Ishikawa (cell line): ENCODE data around the gene GGT1.

ENCODE experiments used
- CEBPB ChIP-seq: IDR thresholded peaks from 2 replicates; pipeline ENCODE4 v1.6.1; 2012
- CREB1 ChIP-seq: IDR thresholded peaks from 2 replicates; pipeline ENCODE4 v1.6.1; 2012; ENCODE audit warnings: low read depth
- EGR1 ChIP-seq: IDR thresholded peaks from 2 replicates; pipeline ENCODE4 v1.6.1; 2012
- EP300 ChIP-seq: IDR thresholded peaks from 2 replicates; pipeline ENCODE4 v1.6.1; 2012; ENCODE audit warnings: borderline replicate concordance
- FOXM1 ChIP-seq: IDR thresholded peaks from 2 replicates; pipeline ENCODE4 v1.6.1; 2012; ENCODE audit warnings: low read depth, borderline replicate concordance
- MAX ChIP-seq: IDR thresholded peaks from 2 replicates; pipeline ENCODE4 v1.6.1; 2012
- NFIC ChIP-seq: IDR thresholded peaks from 2 replicates; pipeline ENCODE4 v1.6.1; 2012
- RAD21 ChIP-seq: IDR thresholded peaks from 2 replicates; pipeline ENCODE4 v1.6.1; 2012; ENCODE audit warnings: low read depth
- TAF1 ChIP-seq: IDR thresholded peaks from 2 replicates; pipeline ENCODE4 v1.6.1; 2012; ENCODE audit warnings: low read depth, mild to moderate bottlenecking
- TCF12 ChIP-seq: IDR thresholded peaks from 2 replicates; pipeline ENCODE4 v1.6.1; 2012; ENCODE audit warnings: low read depth
- TEAD4 ChIP-seq: IDR thresholded peaks from 2 replicates; pipeline ENCODE4 v1.6.1; 2012
- USF1 ChIP-seq: IDR thresholded peaks from 2 replicates; pipeline ENCODE4 v1.6.1; 2012
- YY1 ChIP-seq: IDR thresholded peaks from 2 replicates; pipeline ENCODE4 v1.6.1; 2012; ENCODE audit warnings: low read depth
- ZBTB7A ChIP-seq: IDR thresholded peaks from 2 replicates; pipeline ENCODE4 v1.6.1; 2012; ENCODE audit warnings: low read depth
- TF ChIP-seq, protein P1 (sequence below): IDR thresholded peaks from 2 replicates; pipeline ENCODE4 v1.6.1; 2012; ENCODE audit warnings: low read depth, mild to moderate bottlenecking

The GGT1 gene

GRCh38 chr22:24602847-24603769 is at the start of gene GGT1:
GGT1 (plus strand) TSS chr22:24603193; CDS start chr22:24611082, 7,889 bp downstream.
- TF ChIP-seq NFIC (0 out of 2 replicates have a peak, but pooled peaks have one; percentile 25), MAX (peak; percentile 14; the same call in 1 of the 2 replicates)

- TF ChIP-seq CEBPB = no peak
- no peak for TF ChIP-seq EP300
- TF ChIP-seq ZBTB7A = no peak
Measured at GRCh38 chr22:24553597-24554312, 49.2 kb upstream of the GGT1 start.

DNA sequence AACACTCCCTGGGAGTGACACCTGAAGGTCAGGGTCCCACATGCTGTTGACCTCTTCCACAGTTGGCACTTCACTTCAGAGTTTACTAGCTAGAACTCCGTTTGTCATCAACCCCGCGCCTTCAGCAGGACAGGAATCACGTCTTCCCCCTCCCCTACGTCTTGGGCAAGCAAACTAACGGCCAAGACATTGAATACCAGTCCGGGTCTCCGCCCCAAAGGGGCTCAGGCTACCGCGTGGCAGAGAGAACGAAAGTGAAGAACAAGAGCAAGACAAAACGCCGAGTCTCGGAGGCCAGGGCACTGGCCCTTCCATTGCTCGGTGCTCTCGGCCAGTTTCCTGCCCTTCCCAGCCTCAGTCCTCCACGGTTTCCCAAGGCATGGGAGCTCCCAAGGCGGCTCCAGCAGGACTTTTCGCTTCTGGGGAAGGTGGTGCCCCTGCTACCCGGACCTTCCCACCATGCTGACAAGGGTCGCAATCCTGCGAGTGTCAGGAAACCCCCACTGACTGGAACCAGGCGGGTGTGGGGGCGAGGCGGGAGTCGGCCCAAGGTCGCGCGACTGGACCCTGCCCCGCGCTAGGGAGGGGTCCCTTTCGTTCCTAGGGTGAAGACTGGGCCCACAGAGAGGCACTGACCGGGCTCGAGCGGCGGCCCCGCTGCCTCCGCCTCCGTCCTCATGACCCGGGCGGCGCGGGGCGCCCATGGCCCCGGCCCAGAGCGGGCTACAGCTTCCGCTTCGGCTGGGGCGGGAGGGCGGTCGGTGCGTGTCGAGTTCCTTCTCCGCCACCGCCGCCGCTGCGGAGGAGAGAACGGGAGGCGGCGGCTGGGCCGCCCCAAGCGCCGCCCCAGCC is 48.5 kb upstream of the GGT1 start, which contains the start of gene GUCD1:
TSS of gene GUCD1 (minus strand) at position 826 of the 852 bp plus-strand sequence. CDS start at position 679, 147 bp downstream.
- TF ChIP-seq FOXM1 (no peak), YY1 (0 out of 2 replicates have a peak, but pooled peaks have one; percentile 41), MAX (peak; percentile 41; the same call in 1 of the 2 replicates), TAF1 (peak; percentile 29; the same call in 1 of the 2 replicates)

DNA sequence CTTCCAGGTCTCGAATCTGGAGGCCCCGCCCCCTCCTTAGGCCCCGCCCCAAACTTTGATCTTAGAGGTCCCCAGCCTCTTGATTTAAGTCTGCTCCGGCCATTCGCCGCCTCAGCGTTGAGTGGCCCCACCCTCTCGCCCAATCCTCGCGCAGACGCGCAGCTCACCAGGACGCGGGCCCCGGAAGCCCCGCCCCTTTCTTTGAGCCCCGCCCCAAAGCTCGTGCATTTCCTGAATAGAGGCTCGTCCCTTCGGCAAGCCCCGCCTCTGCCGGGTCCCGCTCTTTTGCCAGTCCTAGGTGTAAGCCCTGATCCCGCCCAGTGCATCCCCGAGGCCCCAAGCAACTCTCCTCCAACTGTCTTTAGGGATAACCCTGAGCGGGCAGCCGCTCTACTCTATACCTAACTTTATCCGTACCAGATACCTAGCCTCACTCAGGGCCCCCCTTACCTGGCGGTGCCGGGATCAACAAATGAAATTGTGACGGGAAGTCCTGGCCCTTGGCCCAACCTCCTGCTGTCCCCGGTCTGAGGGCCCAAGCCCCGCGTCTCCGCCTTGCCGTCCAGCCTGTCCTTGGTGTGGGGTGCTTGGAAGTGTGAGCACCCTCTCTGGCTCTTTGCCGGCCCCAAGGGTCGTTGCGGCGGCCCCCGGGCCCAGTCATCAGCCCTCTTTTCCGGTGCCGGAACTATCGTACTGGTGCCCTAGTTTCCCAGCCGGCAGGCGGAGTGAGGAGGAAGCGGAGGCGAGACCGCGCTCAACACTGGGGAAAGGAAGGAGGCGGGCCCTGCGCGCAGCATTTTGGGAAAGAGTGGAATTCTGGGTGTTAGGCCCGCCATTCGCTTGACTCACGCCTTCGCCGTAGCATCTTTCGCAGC is 47.6 kb upstream of the GGT1 start, which contains the start of gene SNRPD3:
TSS of gene SNRPD3 (plus strand) at position 835 of the 875 bp plus-strand sequence. CDS start 1,676 bp downstream, outside the sequence.
- TF ChIP-seq MAX (peak; percentile 91), TAF1 (peak; percentile 93), ZBTB7A (no peak), YY1 (peak; percentile 93), TEAD4 (peak; percentile 60; the same call in 1 of the 2 replicates), CREB1 (peak; percentile 60), TCF12 (peak; percentile 83), NFIC (peak; percentile 84), USF1 (peak; percentile 55; the same call in 1 of the 2 replicates), EP300 (peak; percentile 44; the same call in 1 of the 2 replicates), CEBPB (no peak), EGR1 (peak; percentile 84), FOXM1 (peak; percentile 41; the same call in 1 of the 2 replicates), RAD21 (no peak)
- TF ChIP-seq, protein P1, sequence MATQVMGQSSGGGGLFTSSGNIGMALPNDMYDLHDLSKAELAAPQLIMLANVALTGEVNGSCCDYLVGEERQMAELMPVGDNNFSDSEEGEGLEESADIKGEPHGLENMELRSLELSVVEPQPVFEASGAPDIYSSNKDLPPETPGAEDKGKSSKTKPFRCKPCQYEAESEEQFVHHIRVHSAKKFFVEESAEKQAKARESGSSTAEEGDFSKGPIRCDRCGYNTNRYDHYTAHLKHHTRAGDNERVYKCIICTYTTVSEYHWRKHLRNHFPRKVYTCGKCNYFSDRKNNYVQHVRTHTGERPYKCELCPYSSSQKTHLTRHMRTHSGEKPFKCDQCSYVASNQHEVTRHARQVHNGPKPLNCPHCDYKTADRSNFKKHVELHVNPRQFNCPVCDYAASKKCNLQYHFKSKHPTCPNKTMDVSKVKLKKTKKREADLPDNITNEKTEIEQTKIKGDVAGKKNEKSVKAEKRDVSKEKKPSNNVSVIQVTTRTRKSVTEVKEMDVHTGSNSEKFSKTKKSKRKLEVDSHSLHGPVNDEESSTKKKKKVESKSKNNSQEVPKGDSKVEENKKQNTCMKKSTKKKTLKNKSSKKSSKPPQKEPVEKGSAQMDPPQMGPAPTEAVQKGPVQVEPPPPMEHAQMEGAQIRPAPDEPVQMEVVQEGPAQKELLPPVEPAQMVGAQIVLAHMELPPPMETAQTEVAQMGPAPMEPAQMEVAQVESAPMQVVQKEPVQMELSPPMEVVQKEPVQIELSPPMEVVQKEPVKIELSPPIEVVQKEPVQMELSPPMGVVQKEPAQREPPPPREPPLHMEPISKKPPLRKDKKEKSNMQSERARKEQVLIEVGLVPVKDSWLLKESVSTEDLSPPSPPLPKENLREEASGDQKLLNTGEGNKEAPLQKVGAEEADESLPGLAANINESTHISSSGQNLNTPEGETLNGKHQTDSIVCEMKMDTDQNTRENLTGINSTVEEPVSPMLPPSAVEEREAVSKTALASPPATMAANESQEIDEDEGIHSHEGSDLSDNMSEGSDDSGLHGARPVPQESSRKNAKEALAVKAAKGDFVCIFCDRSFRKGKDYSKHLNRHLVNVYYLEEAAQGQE = 0 out of 2 replicates have a peak, but pooled peaks have one; percentile 14

GRCh38 chr22:24559471-24559870 is 43.5 kb upstream of the GGT1 start:
- no peak for TF ChIP-seq USF1
- TF ChIP-seq RAD21 = no peak
- TF ChIP-seq FOXM1 = no peak
- TF ChIP-seq ZBTB7A = no peak
- TF ChIP-seq YY1 = no peak
- no peak for TF ChIP-seq EGR1
- TF ChIP-seq TAF1 = no peak
- TF ChIP-seq CEBPB = no peak
- TF ChIP-seq NFIC = no peak
- TF ChIP-seq TCF12 = no peak
- no peak for TF ChIP-seq TEAD4
- no peak for TF ChIP-seq CREB1
- no peak for TF ChIP-seq MAX
- TF ChIP-seq, protein P1 = no peak
- no peak for TF ChIP-seq EP300
